Aorta (tissue), 5 donors: ENCODE measurements around the gene IRAK3. TPM values are rescaled to one million over a fixed set of nuclear protein-coding genes. Genes with fewer than 3 reads are reported as not detected.

Source experiments
- ATAC-seq: fragments of 200-7000 bp; cut with Tn5 transposase; one replicate; pipeline ENCODE4 v1.9.1; 2022; ENCODE audit warnings: moderate library complexity; ENCODE audit not compliant: low FRiP score
- DNase-seq, 2 donors: peaks; one replicate each; pipeline ENCODE4 v3.0.0-alpha.2; 2020
- H3K27ac ChIP-seq, 2 donors: one replicate each; pipeline ENCODE4 v1.5.1; 2013; ENCODE audit warnings: low read length in 2 of 2, mild to moderate bottlenecking in 2 of 2, moderate library complexity in 2 of 2, control low read depth in 1 of 2, inconsistent platforms in 1 of 2, low read depth in 1 of 2
- H3K27me3 ChIP-seq, 2 donors: one replicate each; pipeline ENCODE4 v1.6.1; 2013; ENCODE audit warnings: control low read depth in 1 of 2, low read length in 1 of 2, mild to moderate bottlenecking in 1 of 2, moderate library complexity in 1 of 2; ENCODE audit not compliant: insufficient read depth in 2 of 2, control insufficient read depth in 1 of 2
- H3K36me3 ChIP-seq, 2 donors: one replicate each; pipeline ENCODE4 v1.6.1; 2013; ENCODE audit warnings: control low read depth in 1 of 2, low read length in 1 of 2, mild to moderate bottlenecking in 1 of 2; ENCODE audit not compliant: insufficient read depth in 2 of 2, control insufficient read depth in 1 of 2
- H3K4me1 ChIP-seq, 2 donors: one replicate each; pipeline ENCODE4 v1.6.1; 2013; ENCODE audit warnings: low read length in 2 of 2, control low read depth in 1 of 2, mild to moderate bottlenecking in 1 of 2, moderate library complexity in 1 of 2; ENCODE audit not compliant: insufficient read depth in 2 of 2, control insufficient read depth in 1 of 2
- H3K4me3 ChIP-seq, 2 donors: one replicate each; pipeline ENCODE4 v1.5.1; 2013; ENCODE audit warnings: low read length in 2 of 2, control low read depth in 1 of 2, mild to moderate bottlenecking in 1 of 2
- H3K9me3 ChIP-seq: one replicate; pipeline ENCODE4 v1.6.1; 2013; ENCODE audit warnings: mild to moderate bottlenecking, low read length; ENCODE audit not compliant: control insufficient read depth
- WGBS, 2 donors: extraction: QIAGEN DNeasy Blood & Tissue Kit; methylation state at CpG; one replicate each; pipeline ENCODE4 v1.1.7; 2013; 5-methylcytosine and 5-hydroxymethylcytosine counted together
- intact Hi-C, 2 donors: fragments of 100-400 bp; cut with DNase I; formaldehyde crosslinking; loops; one replicate each; pipeline versions ENCODE4 v1.14.2 to v1.15.0; 2022
- polyA plus RNA-seq, 2 donors: library from polyadenylated mRNA; stranded (reverse); fragments of 200-250 nt; gene quantifications; one replicate each; pipeline ENCODE4 v1.2.3, GENCODE V29; 2013
- total RNA-seq, 2 donors: library from RNA; stranded (reverse); fragmentation: NEBNext Ultra II Directional; extraction: Animal tissue kit (Norgen Biotek cat#: 25700); gene quantifications; one replicate each; pipeline ENCODE4 v1.2.1, GENCODE V29; 2021
- donor health status: healthy with polysubstance abuse.
- donor health status: Bipolar disorder and iron deficiency.
- donor health status: DM: no; HTN: no; CAD: no.
- donor health status: DM: no; HTN: no; CAD: no.
- donor health status: DM: yes; HTN: yes; CAD: no.

IRAK3 gene
- total and polyA plus RNA-seq, 4 donors, result 5.0 to 32.2 (median 18.6) TPM

DNA sequence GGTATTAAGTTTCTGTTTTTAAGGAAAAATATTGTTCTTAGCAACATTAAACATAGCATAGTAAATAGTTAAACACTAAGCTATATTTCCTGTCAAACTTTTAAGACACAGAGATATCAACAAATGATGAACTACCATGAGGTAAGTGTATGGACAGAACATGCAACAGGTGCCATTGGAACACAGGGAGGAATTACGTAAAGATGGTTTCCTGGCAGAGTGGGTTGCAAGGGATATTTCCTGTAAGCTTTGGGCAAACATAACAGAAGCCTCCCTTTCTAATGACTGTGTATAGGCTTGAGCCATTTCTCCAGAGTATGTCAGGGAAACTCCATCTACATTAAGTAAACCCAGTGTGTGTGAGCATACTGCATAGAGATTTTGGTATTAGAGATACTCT, 81.6 kb downstream of the IRAK3 start:
- intact Hi-C loops, result loop anchor here (5.0 to 10.0 kb wide), 3 partner anchors 137 to 422 kb away; no protein-coding TSS in a partner anchor
- H3K27me3 ChIP-seq, result no peaks in the 10 kb centered on the region
- H3K9me3 ChIP-seq, result no peaks in the 10 kb centered on the region
- no peak for ATAC-seq
- no peak for DNase-seq
- no peaks in the 10 kb centered on the region for H3K4me1 ChIP-seq
- H3K36me3 ChIP-seq, result no peaks in the 10 kb centered on the region
- 84 to 91% methylated on average over 1 of the region's 1 CpG for WGBS, 2 donors
- H3K4me3 ChIP-seq, result no peak overlapping the region
- no peak overlapping the region for H3K27ac ChIP-seq

- no peaks in the 10 kb centered on the region for H3K36me3 ChIP-seq
- H3K4me1 ChIP-seq, result no peaks in the 10 kb centered on the region
- no peaks in the 10 kb centered on the region for H3K27me3 ChIP-seq
- 59% methylated on average over 3 of the region's 3 CpGs for WGBS, 2 donors
- ATAC-seq (no peak), DNase-seq (no peak)
- no peaks in the 10 kb centered on the region for H3K9me3 ChIP-seq
- no peak overlapping the region for H3K27ac ChIP-seq
- intact Hi-C loops, result loop anchor here (5.0 to 10.0 kb wide), 3 partner anchors 135 to 420 kb away; no protein-coding TSS in a partner anchor
- no peak overlapping the region for H3K4me3 ChIP-seq
These were observed 83.6 kb downstream of the IRAK3 start for GRCh38 chr12:66272650-66273049.

DNA sequence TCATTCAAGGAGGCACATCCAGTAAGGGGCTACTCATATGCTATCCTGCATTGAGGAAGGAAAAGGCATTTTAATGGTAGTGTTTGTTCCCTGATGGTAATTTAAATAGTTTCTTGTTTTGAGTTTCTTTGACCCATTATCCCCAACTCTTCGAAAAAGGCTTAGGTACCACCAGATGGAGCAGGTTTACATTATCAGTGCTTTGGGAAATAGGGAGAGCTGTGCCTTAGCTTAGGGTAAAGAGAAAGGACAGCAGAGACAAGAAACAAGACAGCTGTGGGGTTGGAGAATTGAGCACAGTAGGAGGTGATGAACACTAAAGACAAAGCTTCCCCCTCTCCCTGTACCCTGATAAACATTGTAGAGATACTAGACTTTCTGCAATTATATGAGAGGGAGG, 84.1 kb downstream of the IRAK3 start:
- 79 to 91% methylated on average over 1 of the region's 1 CpG for WGBS, 2 donors
- H3K4me1 ChIP-seq, result no peaks in the 10 kb centered on the region
- intact Hi-C loops, result loop anchor here (5.0 to 10.0 kb wide), 3 partner anchors 134 to 419 kb away; no protein-coding TSS in a partner anchor

GRCh38 chr12:66275040-66275439, 86.0 kb downstream of the IRAK3 start:
- Histone ChIP-seq H3K4me3 (no peak overlapping the region), H3K27me3 (peaks cover 0 to 4% of the 10 kb centered on the region in 2 donors), H3K27ac (no peak overlapping the region), H3K4me1 (no peaks in the 10 kb centered on the region), H3K9me3 (no peaks in the 10 kb centered on the region), H3K36me3 (no peaks in the 10 kb centered on the region)
- intact Hi-C loops, result loop anchor here in 1 of 2 donors (10.0 kb wide), 1 partner anchor 410 kb away; no protein-coding TSS in a partner anchor
- ATAC-seq (no peak), DNase-seq (no peak)
- 62 to 65% methylated on average over 2 of the region's 2 CpGs for WGBS, 2 donors

More for the DNA sequence above, 84.1 kb downstream of the IRAK3 start:
- Histone ChIP-seq H3K27me3 (peaks cover 0 to 4% of the 10 kb centered on the region in 2 donors), H3K9me3 (no peaks in the 10 kb centered on the region), H3K4me3 (no peak overlapping the region), H3K27ac (no peak overlapping the region), H3K36me3 (no peaks in the 10 kb centered on the region)
- no peak for DNase-seq
- no peak for ATAC-seq

DNA sequence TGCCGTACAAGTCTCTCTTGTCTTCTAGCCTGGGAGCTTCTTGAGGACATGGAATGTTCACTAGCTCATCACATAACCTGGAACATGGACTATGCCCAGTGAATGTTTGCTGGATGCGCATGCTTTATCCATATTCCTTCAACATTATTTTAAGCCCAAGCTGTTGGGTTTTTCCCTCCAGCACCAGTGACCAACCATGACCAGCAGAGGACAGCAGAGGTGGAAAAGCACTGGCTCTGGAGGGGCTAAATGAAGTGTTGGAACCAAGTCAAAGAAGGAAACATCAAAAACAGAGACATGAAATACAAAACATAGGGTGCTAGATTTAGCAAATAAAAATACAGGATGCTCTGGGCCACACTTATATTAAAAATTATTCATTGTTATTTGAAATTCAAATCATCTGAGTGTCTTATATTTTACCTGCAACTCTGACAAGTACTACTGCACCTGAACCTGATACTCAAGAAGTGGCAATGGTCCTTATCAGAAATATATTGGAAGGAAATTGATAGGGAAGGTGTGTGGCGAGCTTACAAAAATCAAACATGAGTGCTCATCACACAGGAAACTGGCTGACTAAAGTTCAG, 90.2 kb downstream of the IRAK3 start:
- intact Hi-C loops, result loop anchor here in 1 of 2 donors (10.0 kb wide), 1 partner anchor 406 kb away; no protein-coding TSS in a partner anchor
- Histone ChIP-seq H3K9me3 (no peaks in the 10 kb centered on the region), H3K4me1 (no peaks in the 10 kb centered on the region), H3K27ac (no peak overlapping the region), H3K27me3 (peaks cover 0 to 4% of the 10 kb centered on the region in 2 donors), H3K36me3 (no peaks in the 10 kb centered on the region), H3K4me3 (no peak overlapping the region)
- no peak for ATAC-seq
- no peak for DNase-seq
- 41% methylated on average over 3 of the region's 3 CpGs for WGBS, 2 donors

DNA sequence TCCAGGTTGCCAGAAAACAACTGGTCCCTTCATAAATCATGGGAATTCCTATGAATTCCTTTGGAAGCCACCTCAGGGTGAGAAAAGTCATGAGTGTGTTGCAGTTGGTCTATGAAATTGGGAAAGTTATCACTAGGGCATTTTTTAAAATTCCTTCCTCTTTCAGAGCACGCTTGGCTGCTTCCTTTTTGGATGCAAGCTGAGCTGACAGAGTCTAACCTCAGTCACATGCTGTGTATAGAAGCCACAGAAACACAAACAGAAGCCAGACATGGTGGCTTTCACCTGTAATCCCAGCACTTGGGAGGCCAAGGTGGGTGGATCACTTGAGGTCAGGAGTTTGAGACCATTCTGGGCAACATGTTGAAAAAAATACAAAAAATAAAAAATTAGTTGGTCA, 91.5 kb downstream of the IRAK3 start:
- intact Hi-C loops, result no loop called here
- ATAC-seq (no peak), DNase-seq (no peak)
- Histone ChIP-seq H3K36me3 (no peaks in the 10 kb centered on the region), H3K27me3 (peaks cover 0 to 4% of the 10 kb centered on the region in 2 donors), H3K9me3 (no peaks in the 10 kb centered on the region), H3K4me1 (no peaks in the 10 kb centered on the region), H3K4me3 (no peak overlapping the region), H3K27ac (no peak overlapping the region)
- WGBS, 2 donors, result 75 to 79% methylated on average over 1 of the region's 1 CpG

DNA sequence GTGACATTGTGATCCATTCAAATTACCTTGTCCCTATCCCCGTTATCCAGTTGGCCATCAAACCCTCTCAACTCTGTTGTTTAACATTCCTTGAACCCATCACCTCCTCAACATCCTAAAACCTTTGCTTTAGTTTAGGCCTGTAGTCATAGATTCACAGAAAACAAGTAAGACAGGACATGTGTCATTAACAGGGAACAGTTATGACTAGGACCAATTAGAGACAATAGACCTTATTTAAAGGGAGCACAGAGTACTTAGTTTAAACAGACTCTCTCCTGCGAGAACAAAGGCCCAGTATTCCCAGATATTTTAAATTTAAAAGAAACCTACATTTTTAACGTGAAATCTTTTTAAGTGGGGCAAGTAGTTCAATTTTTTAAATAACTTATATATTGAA, 93.2 kb downstream of the IRAK3 start:
- DNase-seq (no peak), ATAC-seq (no peak)
- no peaks in the 10 kb centered on the region for H3K36me3 ChIP-seq
- 90% methylated on average over 3 of the region's 3 CpGs for WGBS, 2 donors
- H3K27me3 ChIP-seq, result peaks cover 0 to 4% of the 10 kb centered on the region in 2 donors
- intact Hi-C loops, result no loop called here
- H3K9me3 ChIP-seq, result no peaks in the 10 kb centered on the region
- no peak overlapping the region for H3K4me3 ChIP-seq
- no peaks in the 10 kb centered on the region for H3K4me1 ChIP-seq
- H3K27ac ChIP-seq, result no peak overlapping the region

- 98% methylated on average over 3 of the region's 3 CpGs for WGBS, 2 donors
- no peaks in the 10 kb centered on the region for H3K27me3 ChIP-seq
- ATAC-seq, result no peak
These were observed 98.3 kb downstream of the IRAK3 start for GRCh38 chr12:66287275-66287674.

GRCh38 chr12:66288121-66288520, 99.1 kb downstream of the IRAK3 start:
- H3K9me3 ChIP-seq, result no peaks in the 10 kb centered on the region
- H3K27me3 ChIP-seq, result no peaks in the 10 kb centered on the region
- no peaks in the 10 kb centered on the region for H3K36me3 ChIP-seq
- no peak for ATAC-seq
- no peak overlapping the region for H3K27ac ChIP-seq
- no peak overlapping the region for H3K4me3 ChIP-seq
- intact Hi-C loops, result no loop called here
- 90 to 91% methylated on average over 5 of the region's 5 CpGs for WGBS, 2 donors
- DNase-seq, result no peak
- H3K4me1 ChIP-seq, result no peaks in the 10 kb centered on the region

More at GRCh38 chr12:66287275-66287674, 98.3 kb downstream of the IRAK3 start:
- Histone ChIP-seq H3K27ac (no peak overlapping the region), H3K4me1 (no peaks in the 10 kb centered on the region), H3K36me3 (no peaks in the 10 kb centered on the region), H3K9me3 (no peaks in the 10 kb centered on the region), H3K4me3 (no peak overlapping the region)
- intact Hi-C loops, result no loop called here
- no peak for DNase-seq
